Measurements from ENCODE around the gene MMP14.

DNA sequence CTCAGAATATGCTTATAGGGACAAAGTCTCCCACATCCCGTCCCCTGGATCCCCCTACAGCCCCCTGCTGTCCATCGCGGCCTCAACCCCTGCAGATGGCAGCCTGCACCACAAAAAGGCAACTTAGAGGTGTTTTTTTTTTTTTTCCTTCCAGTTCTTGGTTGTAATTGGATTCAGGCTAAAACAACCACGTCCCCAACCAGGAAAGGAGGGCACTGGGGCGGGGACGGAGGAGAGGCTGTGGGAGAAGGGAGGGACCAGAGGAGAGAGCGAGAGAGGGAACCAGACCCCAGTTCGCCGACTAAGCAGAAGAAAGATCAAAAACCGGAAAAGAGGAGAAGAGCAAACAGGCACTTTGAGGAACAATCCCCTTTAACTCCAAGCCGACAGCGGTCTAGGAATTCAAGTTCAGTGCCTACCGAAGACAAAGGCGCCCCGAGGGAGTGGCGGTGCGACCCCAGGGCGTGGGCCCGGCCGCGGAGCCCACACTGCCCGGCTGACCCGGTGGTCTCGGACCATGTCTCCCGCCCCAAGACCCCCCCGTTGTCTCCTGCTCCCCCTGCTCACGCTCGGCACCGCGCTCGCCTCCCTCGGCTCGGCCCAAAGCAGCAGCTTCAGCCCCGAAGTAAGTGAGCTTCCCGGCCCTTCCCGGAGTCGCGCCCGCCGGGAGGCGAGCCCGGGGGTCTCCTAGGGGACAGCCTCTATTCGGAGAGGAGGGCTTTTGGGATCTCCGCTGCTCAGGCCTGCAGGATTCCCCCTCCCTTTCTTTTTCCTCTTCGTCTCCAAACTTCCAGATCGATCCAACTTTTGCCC is at the start of gene MMP14:
- TF ChIP-seq, protein P1, sequence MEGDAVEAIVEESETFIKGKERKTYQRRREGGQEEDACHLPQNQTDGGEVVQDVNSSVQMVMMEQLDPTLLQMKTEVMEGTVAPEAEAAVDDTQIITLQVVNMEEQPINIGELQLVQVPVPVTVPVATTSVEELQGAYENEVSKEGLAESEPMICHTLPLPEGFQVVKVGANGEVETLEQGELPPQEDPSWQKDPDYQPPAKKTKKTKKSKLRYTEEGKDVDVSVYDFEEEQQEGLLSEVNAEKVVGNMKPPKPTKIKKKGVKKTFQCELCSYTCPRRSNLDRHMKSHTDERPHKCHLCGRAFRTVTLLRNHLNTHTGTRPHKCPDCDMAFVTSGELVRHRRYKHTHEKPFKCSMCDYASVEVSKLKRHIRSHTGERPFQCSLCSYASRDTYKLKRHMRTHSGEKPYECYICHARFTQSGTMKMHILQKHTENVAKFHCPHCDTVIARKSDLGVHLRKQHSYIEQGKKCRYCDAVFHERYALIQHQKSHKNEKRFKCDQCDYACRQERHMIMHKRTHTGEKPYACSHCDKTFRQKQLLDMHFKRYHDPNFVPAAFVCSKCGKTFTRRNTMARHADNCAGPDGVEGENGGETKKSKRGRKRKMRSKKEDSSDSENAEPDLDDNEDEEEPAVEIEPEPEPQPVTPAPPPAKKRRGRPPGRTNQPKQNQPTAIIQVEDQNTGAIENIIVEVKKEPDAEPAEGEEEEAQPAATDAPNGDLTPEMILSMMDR (conservative IDR thresholded peaks at IDR 0.05; ENCODE audit: low read depth in 2 of 2) = peak; percentile 33 to 51; a peak in 3 of 4 replicates
- no peak for TF ChIP-seq REST (IDR thresholded peaks at IDR 0.05; ENCODE audit: unreplicated experiment)
- TF ChIP-seq EZH2 (IDR thresholded peaks at IDR 0.05; ENCODE audit: low read depth, unreplicated experiment) = no peak
- TF ChIP-seq NANOG (IDR thresholded peaks at IDR 0.05; ENCODE audit: borderline replicate concordance) = no peak
- TF ChIP-seq CREB1 (CRISPR knock-in tag; IDR thresholded peaks at IDR 0.05; ENCODE audit: low read depth) = no peak
- peak; percentile 54 for TF ChIP-seq POLR2AphosphoS5 (IDR thresholded peaks at IDR 0.05; ENCODE audit: low read depth)
- no peak for TF ChIP-seq JUNB (IDR thresholded peaks at IDR 0.05; ENCODE audit: unreplicated experiment)
- TF ChIP-seq EZH2phosphoT487 (IDR thresholded peaks at IDR 0.05; ENCODE audit: unreplicated experiment) = no peak

Measured in GM23338 (cell line).